HFF-Myc (cell line): ENCODE measurements around the gene GPC5.

Source experiments
- DNase-seq: peaks from one replicate; pipeline ENCODE4 v3.0.0-alpha.2; 2011; ENCODE audit warnings: low read depth; ENCODE audit errors: extremely low read depth
- H3K4me3 ChIP-seq: replicated peaks from 2 replicates; pipeline ENCODE4 v1.5.1; 2011; ENCODE audit warnings: low read depth, mild to moderate bottlenecking, control low read depth, low read length
- TF ChIP-seq, protein P1 (sequence below): IDR thresholded peaks from 2 replicates; pipeline ENCODE4 v1.5.1; 2012; ENCODE audit warnings: mild to moderate bottlenecking, low read depth, low read length, control low read depth; ENCODE audit errors: missing control alignments

Gene GPC5

DNA sequence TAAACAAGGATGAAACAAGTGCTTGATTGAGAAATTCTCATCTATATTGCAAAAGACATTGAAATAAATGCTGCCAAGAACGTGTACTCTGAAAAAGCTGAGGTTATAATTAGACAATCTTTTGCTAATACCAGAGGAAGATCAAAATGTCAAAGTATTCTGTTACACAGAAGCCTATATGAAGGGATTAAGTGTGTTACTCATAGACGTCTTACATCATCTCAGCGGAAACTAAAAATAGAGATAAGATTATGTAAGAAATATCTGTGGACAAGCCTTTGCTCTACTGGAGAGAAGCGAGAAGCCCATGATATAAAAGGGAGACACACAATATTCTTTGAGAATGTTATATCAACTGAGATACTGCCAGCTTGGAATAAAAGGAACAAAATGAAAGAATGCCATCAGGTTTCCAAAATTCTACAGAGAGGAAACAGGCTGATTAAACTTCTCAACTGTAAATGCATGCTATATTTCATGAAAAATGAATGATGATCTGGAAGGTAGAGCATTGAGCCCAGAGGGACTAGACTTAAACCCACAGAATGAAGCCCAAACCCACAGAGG, 699.0 kb downstream of the GPC5 start:
- TF ChIP-seq, protein P1, sequence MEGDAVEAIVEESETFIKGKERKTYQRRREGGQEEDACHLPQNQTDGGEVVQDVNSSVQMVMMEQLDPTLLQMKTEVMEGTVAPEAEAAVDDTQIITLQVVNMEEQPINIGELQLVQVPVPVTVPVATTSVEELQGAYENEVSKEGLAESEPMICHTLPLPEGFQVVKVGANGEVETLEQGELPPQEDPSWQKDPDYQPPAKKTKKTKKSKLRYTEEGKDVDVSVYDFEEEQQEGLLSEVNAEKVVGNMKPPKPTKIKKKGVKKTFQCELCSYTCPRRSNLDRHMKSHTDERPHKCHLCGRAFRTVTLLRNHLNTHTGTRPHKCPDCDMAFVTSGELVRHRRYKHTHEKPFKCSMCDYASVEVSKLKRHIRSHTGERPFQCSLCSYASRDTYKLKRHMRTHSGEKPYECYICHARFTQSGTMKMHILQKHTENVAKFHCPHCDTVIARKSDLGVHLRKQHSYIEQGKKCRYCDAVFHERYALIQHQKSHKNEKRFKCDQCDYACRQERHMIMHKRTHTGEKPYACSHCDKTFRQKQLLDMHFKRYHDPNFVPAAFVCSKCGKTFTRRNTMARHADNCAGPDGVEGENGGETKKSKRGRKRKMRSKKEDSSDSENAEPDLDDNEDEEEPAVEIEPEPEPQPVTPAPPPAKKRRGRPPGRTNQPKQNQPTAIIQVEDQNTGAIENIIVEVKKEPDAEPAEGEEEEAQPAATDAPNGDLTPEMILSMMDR, result no peak
- no peak for DNase-seq
- no peak overlapping the region for H3K4me3 ChIP-seq

DNA sequence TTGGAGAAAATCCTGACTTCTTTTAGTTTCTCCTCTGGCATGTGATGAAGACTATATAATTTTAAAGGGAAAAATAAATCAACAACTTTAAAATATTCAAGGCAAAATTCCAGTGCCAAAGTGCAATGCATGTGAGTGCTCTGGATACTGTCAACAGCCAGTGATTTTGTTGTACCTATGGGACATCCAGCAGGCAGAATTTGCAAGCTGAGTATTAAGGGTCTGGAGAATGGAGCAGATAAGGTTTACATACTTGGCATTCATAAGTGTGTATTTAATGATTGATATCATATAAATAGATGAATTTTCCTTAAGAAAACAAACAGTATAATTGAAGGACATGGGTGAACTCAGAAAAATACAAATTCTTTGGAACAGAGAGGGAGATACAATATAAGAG, 703.4 kb downstream of the GPC5 start:
- H3K4me3 ChIP-seq, result no peak overlapping the region
- TF ChIP-seq, protein P1, result no peak
- no peak for DNase-seq

DNA sequence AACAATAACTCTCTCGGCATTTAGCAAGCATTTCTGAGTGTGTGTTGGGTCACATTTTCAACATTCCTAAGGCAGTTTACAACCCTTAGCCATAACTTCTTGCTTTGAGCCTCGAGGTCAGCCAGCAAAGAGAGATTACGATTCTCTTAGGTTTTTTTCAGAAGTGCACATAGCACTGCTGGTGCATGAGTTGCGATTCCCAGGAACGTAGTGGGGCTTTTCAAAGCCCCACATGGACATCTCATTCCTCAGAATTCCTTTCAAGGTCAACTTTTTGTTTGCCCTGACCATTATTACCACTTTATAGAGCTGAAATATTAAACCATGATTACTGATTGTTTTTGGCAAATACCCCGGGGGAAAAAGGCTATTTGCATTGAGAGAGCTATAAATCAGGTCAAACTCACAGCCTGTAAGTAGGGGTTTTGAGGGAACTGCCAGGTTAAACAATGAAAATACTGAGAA, 705.3 kb downstream of the GPC5 start:
- DNase-seq, result no peak
- no peak overlapping the region for H3K4me3 ChIP-seq
- TF ChIP-seq, protein P1, result no peak

DNA sequence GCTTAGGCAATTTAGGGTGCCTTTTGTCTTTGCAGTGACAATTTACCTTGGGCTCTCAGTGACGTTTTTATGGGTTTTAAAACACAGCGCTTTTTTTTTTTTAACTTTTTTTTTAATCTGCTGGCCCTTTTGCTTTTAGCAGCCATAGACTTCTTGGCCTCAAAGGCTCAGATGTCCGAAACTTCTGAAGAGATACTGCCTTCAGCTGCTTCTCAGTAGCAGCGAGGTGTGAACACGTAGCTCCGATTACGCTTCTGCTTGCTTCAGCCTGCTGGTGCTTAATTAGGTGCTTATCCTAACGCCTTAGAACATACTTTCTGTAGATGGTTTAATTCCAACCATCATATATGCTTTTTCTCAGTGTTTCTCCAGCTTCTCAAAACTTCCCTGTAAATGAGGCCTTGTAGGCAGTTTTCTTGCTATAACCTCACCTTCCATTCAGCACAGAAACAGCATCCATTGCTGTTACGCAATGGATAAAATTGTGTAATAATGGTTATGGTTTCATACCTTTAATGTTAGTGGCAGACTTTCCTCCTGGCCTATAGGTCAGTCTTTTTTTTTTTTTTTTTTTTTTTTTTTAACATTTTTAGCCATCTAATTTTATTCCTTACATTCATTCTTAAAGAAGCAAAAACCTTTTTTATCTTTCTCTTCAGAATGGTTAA, 723.9 kb downstream of the GPC5 start:
- DNase-seq, result no peak
- TF ChIP-seq, protein P1, result no peak
- H3K4me3 ChIP-seq, result no peak overlapping the region

DNA sequence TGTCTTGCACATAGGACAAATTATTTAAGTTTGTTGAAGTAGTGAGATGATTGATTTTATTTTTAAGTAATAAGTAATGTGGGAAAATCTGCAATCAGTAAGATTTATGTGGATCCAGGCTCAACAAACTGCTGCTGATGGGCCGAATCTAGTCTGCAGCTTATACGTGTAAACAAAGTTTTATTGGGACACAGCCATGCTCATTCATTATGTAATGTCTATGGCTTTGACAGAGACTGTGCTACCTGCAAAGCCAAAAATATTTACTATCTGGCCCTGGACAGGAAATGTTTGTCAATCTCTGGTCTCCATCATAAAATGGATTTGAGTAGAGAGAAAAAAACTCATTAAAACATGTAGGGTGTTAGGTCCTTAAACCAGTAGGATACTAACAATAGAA, 728.0 kb downstream of the GPC5 start:
- no peak for DNase-seq
- H3K4me3 ChIP-seq, result no peak overlapping the region
- TF ChIP-seq, protein P1, result no peak

DNA sequence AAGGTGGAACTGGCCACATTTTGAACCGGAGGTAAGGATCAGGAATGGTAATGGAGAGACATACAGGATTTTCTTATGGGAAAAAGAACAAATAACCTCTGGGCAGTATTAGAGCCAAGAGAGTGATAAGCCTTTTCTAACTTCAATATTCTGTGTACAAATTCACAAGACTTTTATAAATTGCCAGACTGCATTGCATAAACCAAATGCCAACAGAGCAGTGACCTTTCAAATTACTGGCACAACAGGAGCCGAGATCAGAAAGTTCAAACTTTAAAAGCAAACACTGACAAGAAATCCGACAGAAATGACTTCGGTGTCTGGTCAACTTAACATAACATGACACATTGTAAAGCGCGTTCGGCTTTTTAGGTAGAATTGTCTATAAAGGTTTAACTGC, 737.1 kb downstream of the GPC5 start:
- H3K4me3 ChIP-seq, result no peak overlapping the region
- TF ChIP-seq, protein P1, result no peak
- DNase-seq, result no peak
